HG03103 (cell line): ENCODE results near the gene KIF6.

Source experiments
- ATAC-seq: cut with Tn5 transposase; IDR thresholded peaks from one replicate; pipeline ENCODE4 v1.9.1; 2021; ENCODE audit warnings: low read depth; ENCODE audit not compliant: unreplicated experiment

KIF6 gene

GRCh38 chr6:39333644-39334438 lies 391.4 kb downstream of the KIF6 start:
- no peak for ATAC-seq

DNA sequence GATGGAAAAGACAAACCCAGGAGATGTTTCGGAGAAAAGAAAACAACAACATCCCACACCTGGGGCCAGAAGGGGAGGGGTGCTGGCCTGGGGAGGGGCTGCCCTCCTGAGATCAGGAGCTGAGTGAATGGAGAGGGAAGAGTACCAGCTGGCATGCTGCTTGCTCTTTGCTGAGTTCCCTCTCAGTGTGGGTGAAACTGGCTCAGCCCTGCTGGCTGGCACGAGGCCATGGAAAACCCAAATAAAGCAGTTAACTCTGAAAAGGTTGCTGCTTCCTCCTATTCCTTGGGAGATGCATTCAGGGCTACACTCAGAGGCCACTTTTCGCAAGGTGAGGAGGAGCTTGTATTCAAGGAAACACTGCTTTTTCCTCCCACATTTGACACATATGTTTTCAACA lies 394.7 kb downstream of the KIF6 start:
- no peak for ATAC-seq

GRCh38 chr6:39330057-39330456 lies 395.2 kb downstream of the KIF6 start:
- ATAC-seq, result peak; percentile 88

GRCh38 chr6:39328066-39328465 lies 397.1 kb downstream of the KIF6 start:
- ATAC-seq, result no peak

GRCh38 chr6:39327507-39327906 lies 397.7 kb downstream of the KIF6 start:
- no peak for ATAC-seq

GRCh38 chr6:39322306-39322850 lies 402.8 kb downstream of the KIF6 start, which contains the start of gene KCNK16:
Gene KCNK16 (minus strand): TSS chr6:39322702. CDS start chr6:39322540, 162 bp downstream.
- ATAC-seq, result no peak

DNA sequence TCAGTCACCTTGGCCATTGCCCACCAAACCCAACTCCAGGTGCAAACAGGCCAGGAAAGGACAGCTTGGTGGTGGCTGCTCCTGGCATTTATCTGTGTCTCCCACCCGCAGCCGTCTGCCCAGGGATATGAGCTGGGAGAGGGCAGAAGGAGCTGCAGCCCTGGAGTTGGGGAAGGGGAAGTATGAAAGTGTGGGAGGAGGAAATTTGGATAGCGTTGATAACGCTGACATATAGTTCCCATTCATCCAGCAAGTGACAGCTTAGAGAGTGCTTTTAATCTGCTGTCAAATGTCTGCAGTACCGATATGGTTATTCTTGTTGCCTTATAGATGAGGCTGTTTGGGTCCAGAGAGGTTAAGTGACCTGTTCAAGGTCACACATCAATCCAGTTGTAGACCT lies 403.4 kb downstream of the KIF6 start:
- no peak for ATAC-seq

GRCh38 chr6:39320363-39320984 lies 404.7 kb downstream of the KIF6 start:
- no peak for ATAC-seq

GRCh38 chr6:39319621-39320362 lies 405.4 kb downstream of the KIF6 start:
- ATAC-seq, result no peak

DNA sequence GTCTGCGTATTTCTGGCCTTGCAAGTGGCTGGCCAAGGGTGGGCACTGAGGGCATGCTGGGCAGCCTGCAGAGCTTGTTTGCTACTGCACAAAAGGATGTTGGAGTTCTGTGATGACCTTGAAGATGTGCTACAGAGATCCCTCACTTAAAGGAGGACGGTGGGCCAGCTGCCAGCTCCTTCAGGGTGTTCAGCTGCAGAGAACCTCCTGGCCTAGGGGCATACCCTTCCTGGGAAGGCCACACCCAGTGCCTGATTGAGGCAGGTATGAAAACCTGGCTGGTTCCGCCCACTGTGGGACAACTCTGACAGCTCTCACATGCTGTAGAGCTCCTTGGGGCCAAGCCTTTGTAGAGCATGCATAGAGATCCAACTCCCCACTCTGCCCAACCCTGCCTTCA lies 408.0 kb downstream of the KIF6 start:
- no peak for ATAC-seq

- ATAC-seq, result no peak
Measured at GRCh38 chr6:39314273-39314795, 410.9 kb downstream of the KIF6 start, which contains the start of gene KCNK17. Gene KCNK17 (minus strand): TSS chr6:39314419. CDS start chr6:39314320, 99 bp downstream.

DNA sequence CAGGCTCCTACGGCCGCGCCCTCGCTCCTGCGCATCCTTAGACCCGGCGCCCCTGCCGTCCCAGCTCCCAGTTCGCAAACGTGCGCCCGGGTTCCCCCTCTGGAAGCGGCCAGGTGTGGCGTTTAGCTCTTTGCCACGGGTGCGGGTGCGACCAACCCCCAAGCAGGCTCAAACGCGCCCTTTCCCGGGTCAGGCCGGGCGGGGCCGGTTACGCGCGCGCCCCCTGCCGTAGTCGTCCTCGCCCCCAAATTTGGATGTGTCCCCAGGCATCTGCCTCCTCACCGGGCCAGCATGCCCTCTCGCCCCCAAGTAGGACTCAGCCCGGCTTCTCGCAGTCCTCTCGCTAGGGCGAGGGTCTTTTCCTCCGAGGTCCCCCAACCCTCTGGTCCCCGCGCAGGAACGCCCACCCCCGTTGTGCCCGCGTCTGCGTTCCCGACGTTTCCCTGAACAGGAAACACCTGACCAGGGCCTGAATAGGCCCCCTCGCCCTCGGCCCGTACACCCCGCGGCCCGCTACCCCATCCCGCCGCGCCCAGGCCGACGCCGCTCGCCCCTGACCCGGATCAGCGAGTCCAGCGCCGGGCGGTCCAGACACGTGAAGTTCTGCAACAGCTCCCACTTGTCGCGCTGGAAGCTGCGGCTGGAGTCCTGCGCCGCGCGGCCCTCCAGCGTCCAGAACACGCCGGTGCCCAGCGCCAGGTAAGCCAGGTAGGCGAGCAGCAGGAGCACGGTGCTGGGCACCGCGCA lies 411.5 kb downstream of the KIF6 start:
- ATAC-seq, result no peak

DNA sequence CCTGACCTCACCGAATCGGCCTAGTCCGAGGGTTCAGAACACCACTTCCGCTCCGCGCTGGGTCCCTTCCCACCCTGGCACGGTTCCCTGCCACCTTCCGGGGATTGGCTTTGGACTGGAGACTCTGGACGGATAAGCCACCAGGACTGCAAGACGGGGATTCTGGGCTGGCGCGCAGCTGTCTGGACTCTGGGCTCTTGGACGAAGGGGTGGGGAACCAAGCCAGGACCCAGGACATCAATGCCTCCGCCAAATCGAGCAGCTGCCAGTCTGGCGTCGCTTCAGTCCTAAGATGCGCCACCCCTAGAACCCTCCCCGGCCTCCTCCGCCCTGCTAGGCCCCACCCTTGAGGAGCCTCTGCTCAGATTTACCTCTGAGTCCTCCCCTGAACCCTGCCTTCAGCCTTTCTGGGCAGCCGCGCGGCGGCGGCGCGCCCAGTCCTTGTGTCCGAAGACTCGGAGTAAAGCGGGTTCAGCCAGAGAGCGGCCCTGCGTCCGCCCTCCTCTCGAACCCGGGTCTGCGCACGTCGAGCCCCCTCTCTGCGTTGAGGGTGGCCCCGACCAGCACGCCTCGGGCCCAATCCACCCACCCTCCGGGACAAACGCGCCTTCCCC lies 412.2 kb downstream of the KIF6 start:
- ATAC-seq, result no peak

DNA sequence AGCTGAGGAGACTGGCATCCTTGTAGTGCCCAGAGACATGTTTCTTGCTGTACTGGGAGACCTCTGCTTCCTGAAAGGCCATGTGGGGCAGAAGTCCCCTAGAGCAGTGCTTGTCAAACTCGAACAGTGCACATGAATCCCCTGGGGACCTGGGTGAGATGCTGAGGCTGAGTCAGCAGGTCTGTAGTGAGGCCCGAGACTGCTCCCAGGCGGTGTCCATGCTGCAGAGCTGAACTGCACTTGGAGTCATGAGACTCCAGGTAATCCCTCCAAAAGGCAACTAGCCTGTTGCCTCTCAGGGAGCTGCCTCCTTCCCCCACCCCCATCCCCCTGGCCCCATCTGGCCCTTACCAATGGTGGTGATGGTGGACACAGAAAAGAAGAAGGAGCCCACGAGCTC lies 414.7 kb downstream of the KIF6 start:
- ATAC-seq, result no peak

GRCh38 chr6:39309942-39310531 lies 415.2 kb downstream of the KIF6 start:
- ATAC-seq, result no peak

- no peak for ATAC-seq
Measured at GRCh38 chr6:39307462-39307861, 417.7 kb downstream of the KIF6 start.

GRCh38 chr6:39304951-39305350 lies 420.3 kb downstream of the KIF6 start:
- ATAC-seq, result no peak

DNA sequence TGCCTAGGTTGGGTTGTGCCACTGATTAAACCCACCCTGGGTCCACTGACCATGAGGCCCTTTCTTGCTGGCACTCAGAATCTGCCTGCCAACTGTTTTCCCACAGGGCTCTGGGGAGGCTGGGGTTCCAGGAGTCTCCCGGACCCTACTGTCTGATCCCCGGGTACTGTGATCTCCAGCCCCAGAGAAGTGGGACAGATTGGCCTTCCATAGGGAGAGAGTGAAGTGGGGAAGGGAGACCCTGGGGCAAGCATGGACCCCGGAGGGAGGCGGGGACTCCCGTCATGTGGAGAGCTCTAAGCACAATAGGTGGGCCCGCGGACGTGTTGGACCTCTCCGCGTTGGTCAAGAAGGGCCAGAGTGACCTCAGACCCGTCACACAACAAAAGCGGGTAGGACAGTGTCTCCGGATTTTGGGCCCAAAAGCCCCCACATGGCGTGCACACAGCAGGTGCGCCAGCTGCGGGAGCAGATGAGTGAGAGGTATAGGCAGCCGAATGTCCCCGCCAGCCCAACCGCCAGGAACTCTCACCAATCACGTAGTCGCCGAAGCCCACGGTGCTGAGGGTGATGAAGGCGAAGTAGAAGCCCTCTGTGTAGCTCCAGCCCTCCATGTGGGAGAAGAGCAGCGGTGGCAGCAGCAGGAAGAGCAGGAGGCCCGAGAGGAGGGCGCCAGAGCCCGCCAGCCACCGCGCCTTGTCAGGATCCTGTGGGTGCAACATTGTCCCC lies 421.6 kb downstream of the KIF6 start:
- no peak for ATAC-seq
